Stimulated activated CD4-positive, alpha-beta T cell treated with anti-CD3 and anti-CD28 coated beads, Interleukin-4, amount 100 ng/mL, for 4 hours (primary cell): ENCODE results near the gene ZIC4.

Source experiments
- DNase-seq, 2 experiments: peaks; one replicate each; pipeline ENCODE4 v3.0.0-alpha.2; 2020

Gene ZIC4

DNA sequence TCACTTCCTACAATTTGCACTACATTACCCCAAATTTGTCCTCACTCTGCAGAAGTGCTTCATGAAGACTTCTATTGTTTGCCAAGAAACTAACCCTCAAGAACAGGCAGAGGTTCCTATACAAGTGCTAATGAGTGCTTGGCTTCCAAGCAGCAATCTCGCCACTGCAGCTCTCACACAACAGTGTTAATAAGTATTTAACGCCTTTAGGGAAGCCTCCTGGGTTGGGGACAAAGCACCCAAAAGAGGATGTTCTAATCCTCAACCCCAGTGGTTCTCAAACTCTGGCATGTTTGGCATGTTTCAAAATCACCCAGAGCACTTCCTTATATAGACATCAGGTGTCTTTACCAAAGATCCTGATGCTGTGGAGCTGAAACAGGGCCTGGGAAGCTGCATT is 64.6 kb downstream of the ZIC4 start:
- DNase-seq: no peak

DNA sequence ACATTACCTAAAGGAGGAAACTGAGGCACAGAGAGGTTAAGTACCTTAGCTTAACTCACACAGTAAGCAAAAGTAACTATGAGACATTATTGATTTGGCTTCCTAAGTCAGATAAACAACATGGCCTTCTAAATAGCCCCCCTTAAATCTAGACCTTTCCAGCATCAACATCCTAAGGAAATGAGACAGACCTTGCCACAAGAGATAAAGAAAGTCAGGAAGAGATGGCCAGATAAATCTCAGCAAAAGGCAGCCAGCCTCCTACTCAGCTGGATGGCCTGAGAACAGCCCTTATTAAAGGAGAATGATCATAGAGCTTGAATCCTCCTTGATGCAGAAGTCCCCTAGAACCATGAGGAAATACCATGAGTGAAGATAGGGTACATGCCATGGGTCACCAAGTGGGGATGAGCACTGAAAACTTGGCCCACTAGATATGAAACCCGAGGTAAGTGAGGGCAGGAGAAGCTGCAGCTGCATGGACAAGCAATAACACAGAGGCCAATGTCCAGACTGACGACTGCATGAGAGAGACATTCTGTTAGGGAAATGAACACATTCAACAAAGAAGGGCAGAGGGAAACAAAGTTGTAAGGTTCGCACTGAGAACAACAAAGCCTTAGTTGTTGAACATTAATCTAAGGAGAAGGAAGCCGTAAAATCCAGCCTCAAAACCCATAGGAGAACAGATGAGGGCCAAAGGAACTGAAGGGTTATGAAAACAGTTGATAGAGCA is 69.6 kb downstream of the ZIC4 start:
- DNase-seq: no peak
